Endothelial cell of umbilical vein (primary cell): ENCODE results near the gene TOMM6. TPM values are rescaled to one million over a fixed set of nuclear protein-coding genes. Genes with fewer than 3 reads are reported as not detected.

Source experiments
- BruUV-seq: library from RNA; stranded (reverse); fragments of 400-500 nt; replicated peaks from 2 replicates; lab custom pipeline; 2021; lab: Mats Ljungman, UMichigan
- CTCF ChIA-PET: fragments of 300-600, 350-600 bp; sonication (Branson Sonifier 250); formaldehyde crosslinking; loops from one replicate; lab custom pipeline; 2021; ENCODE audit warnings: antibody characterized with exemption, inconsistent platforms; lab: Charles Lee
- POLR2A ChIA-PET: fragments of 300-600, 350-600 bp; sonication (Branson Sonifier 250); formaldehyde crosslinking; loops from one replicate; lab custom pipeline; 2021; ENCODE audit warnings: antibody characterized with exemption, inconsistent platforms; lab: Charles Lee
- DNase-seq: peaks from one replicate; pipeline ENCODE4 v3.0.0-alpha.2; 2011; ENCODE audit warnings: low read depth, low spot score
- FAIRE-seq: peaks from 2 replicates; lab custom pipeline; 2011; peaks lifted over from hg19 to GRCh38; lab: Jason Lieb, UNC
- H2AFZ ChIP-seq: 2 replicates; pipeline ENCODE4 v1.6.0; 2012; ENCODE audit warnings: low read depth, low read length, control low read depth, inconsistent platforms
- H3K27ac ChIP-seq: 2 replicates; pipeline ENCODE4 v1.5.1; 2011; ENCODE audit warnings: low read depth, mild to moderate bottlenecking, control low read depth, low read length, moderate library complexity; ENCODE audit not compliant: insufficient read depth
- H3K27me3 ChIP-seq, 2 experiments: 2 replicates each; pipeline versions ENCODE4 v1.6.0 to v1.6.1; 2011; ENCODE audit warnings: low read length in 2 of 2, mixed read lengths in 1 of 2; ENCODE audit not compliant: control insufficient read depth in 2 of 2, insufficient read depth in 2 of 2
- H3K36me3 ChIP-seq, 2 experiments: 2 replicates in 1 of 2; 3 replicates in 1 of 2; pipeline ENCODE4 v1.5.1; 2011; ENCODE audit warnings: low read length in 2 of 2, mild to moderate bottlenecking in 1 of 2, moderate library complexity in 1 of 2; ENCODE audit not compliant: control insufficient read depth in 2 of 2, insufficient read depth in 2 of 2; ENCODE audit errors: extremely low read depth in 1 of 2
- H3K4me1 ChIP-seq: 3 replicates; pipeline ENCODE4 v1.5.1; 2011; ENCODE audit warnings: mild to moderate bottlenecking, low read length; ENCODE audit not compliant: control insufficient read depth, insufficient read depth; ENCODE audit errors: extremely low read depth
- H3K4me2 ChIP-seq: 2 replicates; pipeline ENCODE4 v1.6.1; 2011; ENCODE audit warnings: low read length, control low read depth, mixed read lengths; ENCODE audit not compliant: insufficient read depth
- H3K4me3 ChIP-seq, 3 experiments: fragments of 200-600 bp in 1 of 3; sonication (generic), shearing (Covaris generic) in 1 of 3; replicated peaks in 1 of 3; 2 replicates each; pipeline ENCODE4 v1.5.1; 2011 to 2016; ENCODE audit warnings: control low read depth in 3 of 3, low read length in 3 of 3, mild to moderate bottlenecking in 2 of 3, inconsistent platforms in 1 of 3, low read depth in 1 of 3, moderate library complexity in 1 of 3; ENCODE audit not compliant: insufficient read depth in 1 of 3
- H3K79me2 ChIP-seq: 2 replicates; pipeline ENCODE4 v1.6.0; 2012; ENCODE audit warnings: low read length, inconsistent platforms; ENCODE audit not compliant: control insufficient read depth, insufficient read depth
- H3K9ac ChIP-seq: replicated peaks from 2 replicates; pipeline ENCODE3; 2011; ENCODE audit warnings: low read length, control low read depth; ENCODE audit not compliant: insufficient read depth; ENCODE audit errors: extremely low read depth
- H3K9me1 ChIP-seq: replicated peaks from 3 replicates; pipeline ENCODE4 v1.6.0; 2011; ENCODE audit warnings: mild to moderate bottlenecking, low read length; ENCODE audit not compliant: control insufficient read depth, insufficient read depth; ENCODE audit errors: extremely low read depth
- H3K9me3 ChIP-seq: replicated peaks from 2 replicates; pipeline ENCODE4 v1.5.1; 2012; ENCODE audit warnings: low read length, inconsistent platforms; ENCODE audit not compliant: control insufficient read depth, insufficient read depth
- H4K20me1 ChIP-seq: replicated peaks from 2 replicates; pipeline ENCODE3; 2011; ENCODE audit warnings: mild to moderate bottlenecking, low read length; ENCODE audit not compliant: control insufficient read depth, insufficient read depth; ENCODE audit errors: extremely low read depth
- EZH2 ChIP-seq: IDR thresholded peaks from 2 replicates; pipeline ENCODE4 v1.6.1; 2012; ENCODE audit warnings: borderline replicate concordance, low read depth, mild to moderate bottlenecking, moderate library complexity, low read length, inconsistent platforms; ENCODE audit not compliant: severe bottlenecking
- FOS ChIP-seq: IDR thresholded peaks from 2 replicates; pipeline ENCODE4 v1.6.1; 2011; ENCODE audit warnings: mild to moderate bottlenecking, low read length, moderate library complexity, borderline replicate concordance; ENCODE audit not compliant: insufficient read depth
- GATA2 ChIP-seq: IDR thresholded peaks from 2 replicates; pipeline ENCODE4 v1.7.0; 2011; ENCODE audit warnings: low read depth, mild to moderate bottlenecking, moderate library complexity, mixed read lengths, low read length; ENCODE audit not compliant: insufficient read length, insufficient read depth
- JUN ChIP-seq: IDR thresholded peaks from 2 replicates; pipeline ENCODE4 v1.6.1; 2011; ENCODE audit warnings: borderline replicate concordance, low read depth; ENCODE audit not compliant: insufficient read length, insufficient read depth
- MYC ChIP-seq: IDR thresholded peaks from one replicate; pipeline ENCODE4 v1.6.1; 2011; ENCODE audit warnings: mild to moderate bottlenecking, low read depth, low read length
- POLR2A ChIP-seq: IDR thresholded peaks from 2 replicates; pipeline ENCODE4 v1.6.1; 2012; ENCODE audit warnings: low read depth, mild to moderate bottlenecking, control low read depth, low read length
- POLR2AphosphoS5 ChIP-seq: IDR thresholded peaks from 2 replicates; pipeline ENCODE4 v1.6.1; 2012; ENCODE audit warnings: low read depth, mild to moderate bottlenecking, control low read depth, low read length, moderate library complexity; ENCODE audit not compliant: insufficient read depth
- dilution Hi-C: fragments of 300-500 bp; cut with MboI; formaldehyde crosslinking; loops from one replicate; pipeline ENCODE4 v1.15.0; 2019; ENCODE audit warnings: low sequenced_read_pairs; ENCODE audit not compliant: extremely low pct_ligation_motif_present
- intact Hi-C: fragments of 100-400 bp; cut with micrococcal nuclease; formaldehyde crosslinking; loops from one replicate; pipeline ENCODE4 v1.10.0; 2022
- polyA plus RNA-seq, 4 experiments: library from polyadenylated mRNA; depleted of rRNA in 3 of 4; stranded (reverse) in 3 of 4; unstranded in 1 of 4; fragments of >200 nt; gene quantifications; 2 replicates each; pipeline versions ENCODE4 v1.2.1 to v1.2.3, GENCODE V29; 2011 to 2012; ENCODE audit warnings: missing spikeins in 1 of 4
- total RNA-seq: library from RNA; stranded (reverse); gene quantifications from 2 replicates; pipeline ENCODE4 v1.2.3, GENCODE V29; 2021
- TF ChIP-seq, protein P1 (sequence below), 2 donors: IDR thresholded peaks; 1 replicate in 1 of 2; 2 replicates in 1 of 2; pipeline ENCODE4 v1.5.1; 2011; ENCODE audit warnings: low read length in 2 of 2, mild to moderate bottlenecking in 2 of 2, moderate library complexity in 2 of 2, control low read depth in 1 of 2, inconsistent platforms in 1 of 2, low read depth in 1 of 2; ENCODE audit not compliant: insufficient read depth in 1 of 2; ENCODE audit errors: extremely low read depth in 1 of 2
- TF ChIP-seq, protein P2 (sequence below): IDR thresholded peaks from 2 replicates; pipeline ENCODE4 v1.6.1; 2011; ENCODE audit not compliant: insufficient read depth, insufficient read length

Gene TOMM6
- total and polyA plus RNA-seq, 2 donors (not counting 3 experiments of a cell fraction or from before 2014, with no cell fraction given), result 233 to 527 TPM

DNA sequence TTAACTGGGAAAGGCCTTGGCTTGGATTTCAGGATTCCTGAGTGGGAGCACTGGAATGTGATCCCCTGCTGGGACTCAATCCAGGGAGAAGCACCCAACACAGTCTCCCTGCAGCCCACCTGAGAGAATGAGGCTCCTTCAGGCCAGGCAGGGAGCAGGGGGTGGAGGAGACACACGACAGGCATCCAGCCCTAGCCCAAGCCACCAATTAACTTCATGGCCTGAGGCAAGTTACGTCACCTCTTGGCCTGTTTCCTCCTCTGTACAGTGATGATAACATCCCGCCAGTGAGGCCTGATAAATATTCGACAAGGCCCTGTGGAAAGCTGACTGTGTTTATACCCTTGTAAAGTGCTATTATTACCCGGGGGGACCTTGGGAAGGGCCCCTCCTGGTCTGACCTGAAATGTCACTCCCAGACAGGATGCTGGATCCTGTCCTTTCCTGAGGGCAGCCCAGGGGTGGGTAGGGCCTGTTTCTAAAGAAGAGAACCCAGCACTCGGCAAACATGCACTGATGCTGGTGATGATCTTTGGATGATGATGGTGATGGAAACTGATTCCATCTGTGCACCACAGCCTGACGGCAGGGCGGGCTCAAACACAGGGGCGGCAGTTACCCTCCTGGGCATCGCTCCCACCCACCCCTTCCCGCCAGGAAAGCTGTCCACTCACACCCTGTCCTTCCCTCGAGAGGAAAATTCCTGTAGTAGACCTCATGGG is 20.2 kb upstream of the TOMM6 start:
- Histone ChIP-seq H3K27me3 (no peaks in the 10 kb centered on the region), H3K4me3 (no peak overlapping the region), H3K4me2 (no peak overlapping the region), H2AFZ (peak overlapping the region; percentile 62), H3K4me1 (peaks cover 6% of the 10 kb centered on the region), H3K9me3 (no peaks in the 10 kb centered on the region), H3K36me3 (peaks cover 0 to 11% of the 10 kb centered on the region in 2 experiments), H4K20me1 (no peaks in the 10 kb centered on the region), H3K79me2 (no peaks in the 10 kb centered on the region), H3K27ac (no peak overlapping the region), H3K9ac (no peak overlapping the region), H3K9me1 (no peaks in the 10 kb centered on the region)
- dilution Hi-C loops (no loop called here), intact Hi-C loops (no loop called here)
- BruUV-seq, result no TSS peak
- DNase-seq (peak; percentile 77), FAIRE-seq (peak; percentile 87)
- ChIA-PET CTCF (interaction anchor here (0.6 to 0.8 kb wide), 3 partner anchors 33 to 219 kb away, joined by 3 read pairs; no protein-coding TSS in a partner anchor), POLR2A (no interaction called here)
- TF ChIP-seq JUN, result no peak
- TF ChIP-seq EZH2, result no peak
- TF ChIP-seq POLR2AphosphoS5, result no peak
- TF ChIP-seq GATA2, result no peak
- TF ChIP-seq POLR2A, result no peak
- TF ChIP-seq, protein P1, sequence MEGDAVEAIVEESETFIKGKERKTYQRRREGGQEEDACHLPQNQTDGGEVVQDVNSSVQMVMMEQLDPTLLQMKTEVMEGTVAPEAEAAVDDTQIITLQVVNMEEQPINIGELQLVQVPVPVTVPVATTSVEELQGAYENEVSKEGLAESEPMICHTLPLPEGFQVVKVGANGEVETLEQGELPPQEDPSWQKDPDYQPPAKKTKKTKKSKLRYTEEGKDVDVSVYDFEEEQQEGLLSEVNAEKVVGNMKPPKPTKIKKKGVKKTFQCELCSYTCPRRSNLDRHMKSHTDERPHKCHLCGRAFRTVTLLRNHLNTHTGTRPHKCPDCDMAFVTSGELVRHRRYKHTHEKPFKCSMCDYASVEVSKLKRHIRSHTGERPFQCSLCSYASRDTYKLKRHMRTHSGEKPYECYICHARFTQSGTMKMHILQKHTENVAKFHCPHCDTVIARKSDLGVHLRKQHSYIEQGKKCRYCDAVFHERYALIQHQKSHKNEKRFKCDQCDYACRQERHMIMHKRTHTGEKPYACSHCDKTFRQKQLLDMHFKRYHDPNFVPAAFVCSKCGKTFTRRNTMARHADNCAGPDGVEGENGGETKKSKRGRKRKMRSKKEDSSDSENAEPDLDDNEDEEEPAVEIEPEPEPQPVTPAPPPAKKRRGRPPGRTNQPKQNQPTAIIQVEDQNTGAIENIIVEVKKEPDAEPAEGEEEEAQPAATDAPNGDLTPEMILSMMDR (IDR thresholded peaks at IDR 0.05; ENCODE audit: extremely low read depth in 1 of 2, insufficient read depth in 1 of 2, low read depth in 1 of 2, low read length in 2 of 2), result no peak
- no peak for TF ChIP-seq MYC
- TF ChIP-seq, protein P2, sequence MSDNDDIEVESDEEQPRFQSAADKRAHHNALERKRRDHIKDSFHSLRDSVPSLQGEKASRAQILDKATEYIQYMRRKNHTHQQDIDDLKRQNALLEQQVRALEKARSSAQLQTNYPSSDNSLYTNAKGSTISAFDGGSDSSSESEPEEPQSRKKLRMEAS, result no peak
- TF ChIP-seq FOS, result no peak
